ENCODE results near the gene KLHL20.
"Not testable (repeated sequence)": the region's sequence is repeated elsewhere in the genome, so short reads cannot be mapped to it uniquely, and the experiment has no call there.

Gene KLHL20, protein sequence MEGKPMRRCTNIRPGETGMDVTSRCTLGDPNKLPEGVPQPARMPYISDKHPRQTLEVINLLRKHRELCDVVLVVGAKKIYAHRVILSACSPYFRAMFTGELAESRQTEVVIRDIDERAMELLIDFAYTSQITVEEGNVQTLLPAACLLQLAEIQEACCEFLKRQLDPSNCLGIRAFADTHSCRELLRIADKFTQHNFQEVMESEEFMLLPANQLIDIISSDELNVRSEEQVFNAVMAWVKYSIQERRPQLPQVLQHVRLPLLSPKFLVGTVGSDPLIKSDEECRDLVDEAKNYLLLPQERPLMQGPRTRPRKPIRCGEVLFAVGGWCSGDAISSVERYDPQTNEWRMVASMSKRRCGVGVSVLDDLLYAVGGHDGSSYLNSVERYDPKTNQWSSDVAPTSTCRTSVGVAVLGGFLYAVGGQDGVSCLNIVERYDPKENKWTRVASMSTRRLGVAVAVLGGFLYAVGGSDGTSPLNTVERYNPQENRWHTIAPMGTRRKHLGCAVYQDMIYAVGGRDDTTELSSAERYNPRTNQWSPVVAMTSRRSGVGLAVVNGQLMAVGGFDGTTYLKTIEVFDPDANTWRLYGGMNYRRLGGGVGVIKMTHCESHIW

GRCh38 chr1:173714759-173715537 lies at the start of gene KLHL20:
Gene KLHL20, plus strand, starts transcription at chr1:173714981. Its CDS starts 1,063 bp downstream, at chr1:173716044.
- peak; percentile 57 for DNase-seq (ENCODE audit: low read depth)

DNA sequence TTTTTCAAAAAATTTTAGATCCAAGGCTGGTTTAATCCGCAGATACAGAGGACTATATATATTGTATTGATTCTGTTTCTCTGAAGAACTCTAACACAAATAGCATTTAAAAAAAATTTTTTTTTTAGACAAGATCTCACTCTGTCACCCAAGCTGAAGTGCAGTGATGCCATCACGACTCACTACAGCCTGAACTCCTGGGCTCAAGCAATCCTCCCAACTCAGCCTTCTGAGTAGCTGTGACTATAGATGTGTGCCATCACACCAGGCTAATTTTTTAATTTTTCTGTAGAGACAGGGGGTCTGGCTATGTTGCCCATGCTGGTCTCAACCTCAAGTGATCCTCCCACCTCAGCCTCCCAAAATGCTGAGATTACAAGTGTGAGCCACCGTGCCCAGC lies 48.1 kb upstream of the KLHL20 start:
- no peak for DNase-seq (ENCODE audit: low read depth)

- DNase-seq (ENCODE audit: low read depth) = no peak
These were observed 45.3 kb upstream of the KLHL20 start, which contains the start of gene ANKRD45 for GRCh38 chr1:173669491-173669941. Gene ANKRD45, minus strand, starts transcription at chr1:173669851. Its CDS starts 10,433 bp downstream, at chr1:173659418.

DNA sequence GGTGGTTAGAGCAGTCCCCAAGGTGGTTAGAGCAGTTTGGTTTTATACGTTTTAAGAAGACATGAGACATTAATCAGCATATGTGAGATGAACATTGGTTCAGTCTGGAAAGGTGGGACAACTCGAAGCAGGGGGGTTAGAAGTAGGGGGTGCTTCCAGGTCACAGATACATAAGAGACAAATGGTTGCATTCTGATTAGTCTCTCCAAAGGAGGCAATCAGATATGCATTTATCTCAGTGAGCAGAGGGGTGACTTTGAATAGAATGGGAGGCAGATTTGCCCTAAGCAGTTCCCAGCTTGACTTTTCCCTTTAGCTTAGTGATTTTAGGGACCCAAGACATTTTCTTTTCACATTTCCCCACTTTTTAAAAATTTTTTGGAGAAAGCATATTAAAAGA lies 40.3 kb upstream of the KLHL20 start:
- not testable (repeated sequence) for DNase-seq (ENCODE audit: low read depth)

DNA sequence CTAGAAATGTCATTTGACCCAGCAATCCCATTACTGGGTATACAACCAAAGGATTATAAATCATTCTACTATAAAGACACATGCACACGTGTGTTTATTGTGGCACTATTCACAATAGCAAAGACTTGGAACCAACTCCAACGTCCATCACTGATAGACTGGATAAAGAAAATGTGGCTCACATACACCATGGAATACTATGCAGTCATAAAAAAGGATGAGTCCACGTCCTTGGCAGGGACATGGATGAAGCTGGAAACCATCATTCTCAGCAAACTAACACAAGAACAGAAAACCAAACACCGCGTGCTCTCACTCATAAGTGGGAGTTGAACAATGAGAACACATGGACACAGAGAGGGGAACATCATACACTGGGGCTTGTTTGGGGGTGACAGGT lies 34.6 kb upstream of the KLHL20 start:
- DNase-seq (ENCODE audit: low read depth) = not testable (repeated sequence)

GRCh38 chr1:173682184-173682583 lies 32.6 kb upstream of the KLHL20 start:
- DNase-seq (ENCODE audit: low read depth) = no peak

- not testable (repeated sequence) for DNase-seq (ENCODE audit: low read depth)
These were observed 30.9 kb upstream of the KLHL20 start for GRCh38 chr1:173683838-173684237.

- not testable (repeated sequence) for DNase-seq (ENCODE audit: low read depth)
These were observed 29.7 kb upstream of the KLHL20 start for GRCh38 chr1:173685121-173685520.

- no peak for DNase-seq (ENCODE audit: low read depth)
These were observed 26.5 kb upstream of the KLHL20 start for GRCh38 chr1:173688300-173688699.

GRCh38 chr1:173693238-173693637 lies 21.5 kb upstream of the KLHL20 start:
- no peak for DNase-seq (ENCODE audit: low read depth)

DNA sequence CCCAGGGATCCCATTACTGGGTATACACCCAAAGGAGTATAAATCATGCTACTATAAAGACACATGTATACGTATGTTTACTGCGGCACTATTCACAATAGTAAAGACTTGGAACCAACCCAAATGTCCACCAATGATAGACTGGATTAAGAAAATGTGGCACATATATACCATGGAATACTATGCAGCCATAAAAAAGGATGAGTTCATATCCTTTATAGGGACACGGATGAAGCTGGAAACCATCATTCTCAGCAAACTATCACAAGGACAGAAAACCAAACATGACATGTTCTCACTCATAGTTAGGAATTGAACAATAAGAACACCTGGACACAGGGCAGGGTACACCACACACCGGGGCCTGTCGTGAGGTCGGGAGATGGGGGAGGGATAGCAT lies 13.5 kb upstream of the KLHL20 start:
- not testable (repeated sequence) for DNase-seq (ENCODE audit: low read depth)

- no peak for DNase-seq (ENCODE audit: low read depth)
These were observed 12.0 kb upstream of the KLHL20 start for GRCh38 chr1:173702736-173703135.

DNA sequence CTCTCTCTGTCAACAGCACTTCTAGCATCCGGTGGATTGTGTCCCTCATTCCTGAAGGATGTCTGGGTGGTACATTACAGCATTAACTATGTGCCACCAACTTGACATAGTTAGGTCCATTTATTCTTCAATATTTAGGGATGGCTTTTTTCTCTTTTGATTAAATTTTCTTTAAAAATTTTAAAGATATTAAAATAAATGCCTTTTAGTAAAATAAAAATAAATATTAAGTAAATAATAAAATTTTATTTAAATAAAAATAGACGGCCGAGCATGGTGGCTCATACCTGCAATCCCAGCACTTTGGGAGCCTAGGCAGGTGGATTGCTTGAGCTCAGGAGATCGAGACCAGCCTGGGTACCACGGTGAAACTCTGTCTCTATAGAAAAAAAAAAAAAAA lies 9.7 kb upstream of the KLHL20 start:
- DNase-seq (ENCODE audit: low read depth) = no peak

GRCh38 chr1:173708787-173709186 lies 6.0 kb upstream of the KLHL20 start:
- DNase-seq (ENCODE audit: low read depth) = no peak

- no peak for DNase-seq (ENCODE audit: low read depth)
These were observed 381 bp upstream of the KLHL20 start for GRCh38 chr1:173714441-173714758.

DNA sequence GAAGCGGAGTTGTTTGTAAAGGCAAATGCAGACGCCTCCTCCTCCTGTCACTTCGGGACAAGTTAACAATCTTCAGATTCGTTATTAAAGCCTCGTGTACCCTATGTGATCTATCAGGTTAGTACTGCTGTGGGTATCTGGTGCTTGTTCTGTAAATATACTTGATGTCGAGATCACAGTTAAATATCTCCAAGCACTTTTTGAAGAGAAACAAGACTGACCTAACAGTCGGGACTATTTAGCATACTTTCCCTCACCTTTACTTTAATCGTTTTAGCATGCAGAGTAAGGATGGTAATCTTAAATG lies 710 bp downstream of the KLHL20 start:
- no peak for DNase-seq (ENCODE audit: low read depth)

- no peak for DNase-seq (ENCODE audit: low read depth)
These were observed 2.5 kb downstream of the KLHL20 start for GRCh38 chr1:173717238-173717637.

DNA sequence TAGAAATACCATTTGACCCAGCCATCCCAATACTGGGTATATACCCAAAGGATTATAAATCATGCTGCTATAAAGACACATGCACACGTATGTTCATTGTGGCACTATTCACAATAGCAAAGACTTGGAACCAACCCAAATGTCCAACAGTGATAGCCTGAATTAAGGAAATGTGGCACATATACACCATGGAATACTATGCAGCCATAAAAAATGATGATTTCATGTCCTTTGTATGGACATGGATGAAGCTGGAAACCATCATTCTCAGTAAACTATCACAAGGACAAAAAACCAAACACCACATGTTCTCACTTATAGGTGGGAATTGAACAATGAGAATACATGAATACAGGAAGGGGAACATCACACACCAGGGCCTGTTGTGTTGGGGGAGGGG lies 16.6 kb downstream of the KLHL20 start:
- not testable (repeated sequence) for DNase-seq (ENCODE audit: low read depth)

- DNase-seq (ENCODE audit: low read depth) = no peak
These were observed 19.1 kb downstream of the KLHL20 start for GRCh38 chr1:173733912-173734311.

GRCh38 chr1:173736104-173736503 lies 21.3 kb downstream of the KLHL20 start:
- not testable (repeated sequence) for DNase-seq (ENCODE audit: low read depth)

DNA sequence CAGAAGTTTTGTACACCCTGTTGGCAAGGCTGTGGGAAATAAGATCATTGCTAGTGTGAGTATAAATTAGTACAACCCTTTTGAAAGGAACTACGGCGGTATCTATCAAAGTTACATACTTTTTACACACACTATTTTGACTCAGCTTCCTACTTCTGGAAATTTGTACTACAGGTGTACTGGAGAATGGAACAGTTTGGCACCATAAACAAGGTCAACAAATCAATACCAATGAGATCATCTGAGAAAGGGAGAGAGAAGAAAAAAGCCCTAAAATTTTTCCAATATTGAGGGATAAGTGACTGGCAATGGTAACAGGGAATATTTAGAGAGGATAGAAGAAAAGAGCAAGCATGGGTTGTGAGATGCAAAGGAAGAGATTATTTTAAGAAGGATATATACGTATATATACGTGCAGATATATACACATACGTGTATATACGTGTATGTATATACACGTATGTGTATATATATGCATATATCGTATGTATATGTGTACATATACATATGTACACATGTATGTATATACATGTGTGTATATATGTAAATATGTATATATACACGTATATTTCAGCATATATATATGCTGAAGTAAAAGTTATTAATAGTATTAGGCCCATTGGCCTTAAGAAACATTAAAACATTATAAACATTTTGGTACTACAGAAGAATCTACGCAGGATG lies 27.6 kb downstream of the KLHL20 start:
- no peak for DNase-seq (ENCODE audit: low read depth)

- no peak for DNase-seq (ENCODE audit: low read depth)
These were observed 29.9 kb downstream of the KLHL20 start for GRCh38 chr1:173744651-173745050.
